ENCODE measurements around the gene RFT1.

Gene RFT1

GRCh38 chr3:53130179-53131061 lies at the start of gene RFT1:
Gene RFT1 (minus strand): TSS chr3:53130435. CDS start chr3:53130400, 35 bp downstream.
- peaks cover 3% of the 10 kb centered on the region for H3K36me3 ChIP-seq (ENCODE audit: insufficient read depth, low read length)
- no peaks in the 10 kb centered on the region for H3K27me3 ChIP-seq (ENCODE audit: insufficient read depth, low read length)
- peaks cover 20% of the 10 kb centered on the region for H3K79me2 ChIP-seq (ENCODE audit: control insufficient read depth, insufficient read depth, low read length, unreplicated experiment)
- peak within 1 kb of the TSS; percentile 95 for H3K4me3 ChIP-seq (ENCODE audit: low read depth, low read length)
- peaks cover 15% of the 10 kb centered on the region for H3K4me1 ChIP-seq (ENCODE audit: control insufficient read depth, insufficient read depth, low read length, unreplicated experiment)
- H2AFZ ChIP-seq (ENCODE audit: low read length, unreplicated experiment), result peak within 1 kb of the TSS; percentile 99
- peak within 1 kb of the TSS; percentile 76 for H3K27ac ChIP-seq (ENCODE audit: low read depth, low read length)

GRCh38 chr3:53179580-53179979 lies 49.3 kb upstream of the RFT1 start:
- no peaks in the 10 kb centered on the region for H3K27me3 ChIP-seq (ENCODE audit: insufficient read depth, low read length)
- no peaks in the 10 kb centered on the region for H3K79me2 ChIP-seq (ENCODE audit: control insufficient read depth, insufficient read depth, low read length, unreplicated experiment)
- H3K4me3 ChIP-seq (ENCODE audit: low read depth, low read length), result no peak overlapping the region
- H2AFZ ChIP-seq (ENCODE audit: low read length, unreplicated experiment), result no peak overlapping the region
- H3K4me1 ChIP-seq (ENCODE audit: control insufficient read depth, insufficient read depth, low read length, unreplicated experiment), result no peaks in the 10 kb centered on the region
- H3K27ac ChIP-seq (ENCODE audit: low read depth, low read length), result no peak overlapping the region
- no peaks in the 10 kb centered on the region for H3K36me3 ChIP-seq (ENCODE audit: insufficient read depth, low read length)

- Histone ChIP-seq H3K27me3 (ENCODE audit: insufficient read depth, low read length) (no peaks in the 10 kb centered on the region), H3K4me3 (ENCODE audit: low read depth, low read length) (no peak overlapping the region), H3K79me2 (ENCODE audit: control insufficient read depth, insufficient read depth, low read length, unreplicated experiment) (peaks cover 2% of the 10 kb centered on the region), H2AFZ (ENCODE audit: low read length, unreplicated experiment) (no peak overlapping the region), H3K27ac (ENCODE audit: low read depth, low read length) (no peak overlapping the region), H3K36me3 (ENCODE audit: insufficient read depth, low read length) (no peaks in the 10 kb centered on the region), H3K4me1 (ENCODE audit: control insufficient read depth, insufficient read depth, low read length, unreplicated experiment) (no peaks in the 10 kb centered on the region)
Observed at GRCh38 chr3:53178246-53178645, 48.0 kb upstream of the RFT1 start.

- Histone ChIP-seq H3K4me3 (ENCODE audit: low read depth, low read length) (no peak overlapping the region), H3K4me1 (ENCODE audit: control insufficient read depth, insufficient read depth, low read length, unreplicated experiment) (no peaks in the 10 kb centered on the region), H3K27ac (ENCODE audit: low read depth, low read length) (no peak overlapping the region), H3K27me3 (ENCODE audit: insufficient read depth, low read length) (no peaks in the 10 kb centered on the region), H2AFZ (ENCODE audit: low read length, unreplicated experiment) (no peak overlapping the region), H3K79me2 (ENCODE audit: control insufficient read depth, insufficient read depth, low read length, unreplicated experiment) (peaks cover 2% of the 10 kb centered on the region), H3K36me3 (ENCODE audit: insufficient read depth, low read length) (no peaks in the 10 kb centered on the region)
Observed at GRCh38 chr3:53175613-53176540, 45.6 kb upstream of the RFT1 start.

GRCh38 chr3:53174346-53175250 lies 44.4 kb upstream of the RFT1 start:
- Histone ChIP-seq H3K27me3 (ENCODE audit: insufficient read depth, low read length) (no peaks in the 10 kb centered on the region), H3K27ac (ENCODE audit: low read depth, low read length) (no peak overlapping the region), H3K4me3 (ENCODE audit: low read depth, low read length) (no peak overlapping the region), H3K79me2 (ENCODE audit: control insufficient read depth, insufficient read depth, low read length, unreplicated experiment) (peaks cover 2% of the 10 kb centered on the region), H3K36me3 (ENCODE audit: insufficient read depth, low read length) (no peaks in the 10 kb centered on the region), H2AFZ (ENCODE audit: low read length, unreplicated experiment) (no peak overlapping the region), H3K4me1 (ENCODE audit: control insufficient read depth, insufficient read depth, low read length, unreplicated experiment) (no peaks in the 10 kb centered on the region)

GRCh38 chr3:53173107-53173506 lies 42.9 kb upstream of the RFT1 start:
- Histone ChIP-seq H3K79me2 (ENCODE audit: control insufficient read depth, insufficient read depth, low read length, unreplicated experiment) (peaks cover 2% of the 10 kb centered on the region), H3K4me1 (ENCODE audit: control insufficient read depth, insufficient read depth, low read length, unreplicated experiment) (no peaks in the 10 kb centered on the region), H3K27me3 (ENCODE audit: insufficient read depth, low read length) (no peaks in the 10 kb centered on the region), H2AFZ (ENCODE audit: low read length, unreplicated experiment) (no peak overlapping the region), H3K4me3 (ENCODE audit: low read depth, low read length) (no peak overlapping the region), H3K36me3 (ENCODE audit: insufficient read depth, low read length) (no peaks in the 10 kb centered on the region), H3K27ac (ENCODE audit: low read depth, low read length) (no peak overlapping the region)

- peaks cover 4% of the 10 kb centered on the region for H3K4me1 ChIP-seq (ENCODE audit: control insufficient read depth, insufficient read depth, low read length, unreplicated experiment)
Observed at GRCh38 chr3:53171827-53172505, 41.7 kb upstream of the RFT1 start.

GRCh38 chr3:53171064-53171418 lies 40.8 kb upstream of the RFT1 start:
- Histone ChIP-seq H3K27me3 (ENCODE audit: insufficient read depth, low read length) (no peaks in the 10 kb centered on the region), H3K36me3 (ENCODE audit: insufficient read depth, low read length) (no peaks in the 10 kb centered on the region), H3K27ac (ENCODE audit: low read depth, low read length) (no peak overlapping the region), H3K4me1 (ENCODE audit: control insufficient read depth, insufficient read depth, low read length, unreplicated experiment) (peaks cover 12% of the 10 kb centered on the region), H3K79me2 (ENCODE audit: control insufficient read depth, insufficient read depth, low read length, unreplicated experiment) (peaks cover 6% of the 10 kb centered on the region), H2AFZ (ENCODE audit: low read length, unreplicated experiment) (no peak overlapping the region), H3K4me3 (ENCODE audit: low read depth, low read length) (no peak overlapping the region)

More at GRCh38 chr3:53171827-53172505, 41.7 kb upstream of the RFT1 start:
- H2AFZ ChIP-seq (ENCODE audit: low read length, unreplicated experiment), result no peak overlapping the region
- no peaks in the 10 kb centered on the region for H3K36me3 ChIP-seq (ENCODE audit: insufficient read depth, low read length)
- H3K27ac ChIP-seq (ENCODE audit: low read depth, low read length), result no peak overlapping the region
- no peaks in the 10 kb centered on the region for H3K27me3 ChIP-seq (ENCODE audit: insufficient read depth, low read length)
- H3K4me3 ChIP-seq (ENCODE audit: low read depth, low read length), result no peak overlapping the region
- H3K79me2 ChIP-seq (ENCODE audit: control insufficient read depth, insufficient read depth, low read length, unreplicated experiment), result peaks cover 6% of the 10 kb centered on the region

- no peak overlapping the region for H2AFZ ChIP-seq (ENCODE audit: low read length, unreplicated experiment)
- H3K27ac ChIP-seq (ENCODE audit: low read depth, low read length), result no peak overlapping the region
- no peaks in the 10 kb centered on the region for H3K27me3 ChIP-seq (ENCODE audit: insufficient read depth, low read length)
- peaks cover 6% of the 10 kb centered on the region for H3K79me2 ChIP-seq (ENCODE audit: control insufficient read depth, insufficient read depth, low read length, unreplicated experiment)
- H3K4me3 ChIP-seq (ENCODE audit: low read depth, low read length), result no peak overlapping the region
- no peaks in the 10 kb centered on the region for H3K36me3 ChIP-seq (ENCODE audit: insufficient read depth, low read length)
- peaks cover 12% of the 10 kb centered on the region for H3K4me1 ChIP-seq (ENCODE audit: control insufficient read depth, insufficient read depth, low read length, unreplicated experiment)
Observed at GRCh38 chr3:53170325-53171063, 40.3 kb upstream of the RFT1 start.
